Measurements from ENCODE around the gene PDE7B.

The PDE7B gene

GRCh38 chr6:136066005-136066404 lies 214.5 kb downstream of the PDE7B start:
- Histone ChIP-seq H3K4me3 (replicated peaks; ENCODE audit: insufficient read depth, low read length) (no peak overlapping the region), H3K27ac (replicated peaks) (no peak overlapping the region), H3K27me3 (ENCODE audit: insufficient read depth, poor library complexity, severe bottlenecking) (no peaks in the 10 kb centered on the region)
- no peak for TF ChIP-seq GABPA (IDR thresholded peaks at IDR 0.05; ENCODE audit: low read depth)
- TF ChIP-seq POLR2AphosphoS5 (IDR thresholded peaks at IDR 0.05; ENCODE audit: low read depth): no peak
- no peak for TF ChIP-seq CTCF (IDR thresholded peaks at IDR 0.05; ENCODE audit: insufficient read depth, low read length)
- no peak for TF ChIP-seq SPI1 (IDR thresholded peaks at IDR 0.05; ENCODE audit: borderline replicate concordance, low read depth)
- TF ChIP-seq, protein P1, sequence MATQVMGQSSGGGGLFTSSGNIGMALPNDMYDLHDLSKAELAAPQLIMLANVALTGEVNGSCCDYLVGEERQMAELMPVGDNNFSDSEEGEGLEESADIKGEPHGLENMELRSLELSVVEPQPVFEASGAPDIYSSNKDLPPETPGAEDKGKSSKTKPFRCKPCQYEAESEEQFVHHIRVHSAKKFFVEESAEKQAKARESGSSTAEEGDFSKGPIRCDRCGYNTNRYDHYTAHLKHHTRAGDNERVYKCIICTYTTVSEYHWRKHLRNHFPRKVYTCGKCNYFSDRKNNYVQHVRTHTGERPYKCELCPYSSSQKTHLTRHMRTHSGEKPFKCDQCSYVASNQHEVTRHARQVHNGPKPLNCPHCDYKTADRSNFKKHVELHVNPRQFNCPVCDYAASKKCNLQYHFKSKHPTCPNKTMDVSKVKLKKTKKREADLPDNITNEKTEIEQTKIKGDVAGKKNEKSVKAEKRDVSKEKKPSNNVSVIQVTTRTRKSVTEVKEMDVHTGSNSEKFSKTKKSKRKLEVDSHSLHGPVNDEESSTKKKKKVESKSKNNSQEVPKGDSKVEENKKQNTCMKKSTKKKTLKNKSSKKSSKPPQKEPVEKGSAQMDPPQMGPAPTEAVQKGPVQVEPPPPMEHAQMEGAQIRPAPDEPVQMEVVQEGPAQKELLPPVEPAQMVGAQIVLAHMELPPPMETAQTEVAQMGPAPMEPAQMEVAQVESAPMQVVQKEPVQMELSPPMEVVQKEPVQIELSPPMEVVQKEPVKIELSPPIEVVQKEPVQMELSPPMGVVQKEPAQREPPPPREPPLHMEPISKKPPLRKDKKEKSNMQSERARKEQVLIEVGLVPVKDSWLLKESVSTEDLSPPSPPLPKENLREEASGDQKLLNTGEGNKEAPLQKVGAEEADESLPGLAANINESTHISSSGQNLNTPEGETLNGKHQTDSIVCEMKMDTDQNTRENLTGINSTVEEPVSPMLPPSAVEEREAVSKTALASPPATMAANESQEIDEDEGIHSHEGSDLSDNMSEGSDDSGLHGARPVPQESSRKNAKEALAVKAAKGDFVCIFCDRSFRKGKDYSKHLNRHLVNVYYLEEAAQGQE (IDR thresholded peaks at IDR 0.05; ENCODE audit: insufficient replicate concordance, low read depth): no peak
- DNase-seq (ENCODE audit: low read depth in 1 of 2, low spot score in 1 of 2): peak in 1 of 2 experiments; percentile 2

GRCh38 chr6:136067731-136068341 lies 216.3 kb downstream of the PDE7B start:
- H3K4me3 ChIP-seq (replicated peaks; ENCODE audit: insufficient read depth, low read length): no peak overlapping the region
- no peaks in the 10 kb centered on the region for H3K27me3 ChIP-seq (ENCODE audit: insufficient read depth, poor library complexity, severe bottlenecking)
- no peak for DNase-seq (ENCODE audit: low read depth in 1 of 2, low spot score in 1 of 2)
- no peak overlapping the region for H3K27ac ChIP-seq (replicated peaks)
- TF ChIP-seq POLR2AphosphoS5 (IDR thresholded peaks at IDR 0.05; ENCODE audit: low read depth) (no peak), SPI1 (IDR thresholded peaks at IDR 0.05; ENCODE audit: borderline replicate concordance, low read depth) (no peak), CTCF (IDR thresholded peaks at IDR 0.05; ENCODE audit: insufficient read depth, low read length) (no peak), GABPA (IDR thresholded peaks at IDR 0.05; ENCODE audit: low read depth) (no peak)
- TF ChIP-seq, protein P1 (IDR thresholded peaks at IDR 0.05; ENCODE audit: insufficient replicate concordance, low read depth): no peak

DNA sequence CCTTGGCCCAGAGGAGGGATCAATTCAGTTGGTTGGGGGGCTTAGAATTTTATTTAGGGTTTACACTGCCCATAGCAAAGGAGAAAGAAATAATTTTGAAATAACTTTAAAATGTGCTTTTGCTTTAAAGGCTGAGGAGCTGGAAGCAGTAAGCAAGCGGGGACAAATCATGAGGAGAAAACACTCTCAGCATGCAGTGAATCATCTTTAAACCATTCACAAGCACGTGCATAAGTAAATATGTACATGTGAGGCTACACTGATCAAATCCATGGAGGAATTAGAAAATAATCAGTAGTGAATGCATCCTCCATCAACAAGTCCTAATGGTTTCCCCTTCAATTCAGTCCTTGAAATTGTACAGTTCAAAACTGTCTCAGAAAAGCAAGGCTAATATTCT lies 217.6 kb downstream of the PDE7B start:
- no peak overlapping the region for H3K4me3 ChIP-seq (replicated peaks; ENCODE audit: insufficient read depth, low read length)
- TF ChIP-seq CTCF (IDR thresholded peaks at IDR 0.05; ENCODE audit: insufficient read depth, low read length) (no peak), SPI1 (IDR thresholded peaks at IDR 0.05; ENCODE audit: borderline replicate concordance, low read depth) (no peak), GABPA (IDR thresholded peaks at IDR 0.05; ENCODE audit: low read depth) (no peak), POLR2AphosphoS5 (IDR thresholded peaks at IDR 0.05; ENCODE audit: low read depth) (no peak)
- TF ChIP-seq, protein P1 (IDR thresholded peaks at IDR 0.05; ENCODE audit: insufficient replicate concordance, low read depth): no peak
- no peak for DNase-seq (ENCODE audit: low read depth in 1 of 2, low spot score in 1 of 2)
- H3K27ac ChIP-seq (replicated peaks): no peak overlapping the region
- no peaks in the 10 kb centered on the region for H3K27me3 ChIP-seq (ENCODE audit: insufficient read depth, poor library complexity, severe bottlenecking)
